GM21737 (cell line): ENCODE measurements around the gene GRK3.

Experiments used
- ATAC-seq: cut with Tn5 transposase; IDR thresholded peaks from one replicate; pipeline ENCODE4 v1.9.1; 2021; ENCODE audit warnings: mild to moderate bottlenecking, moderate library complexity; ENCODE audit not compliant: unreplicated experiment

GRK3 gene

GRCh38 chr22:25751174-25751581, 186.7 kb downstream of the GRK3 start:
- no peak for ATAC-seq

- no peak for ATAC-seq
Measured at GRCh38 chr22:25752615-25753214, 188.2 kb downstream of the GRK3 start.

- ATAC-seq: no peak
Measured at GRCh38 chr22:25753252-25753651, 188.8 kb downstream of the GRK3 start.

- no peak for ATAC-seq
Measured at GRCh38 chr22:25754527-25755202, 190.2 kb downstream of the GRK3 start.

- ATAC-seq: no peak
Measured at GRCh38 chr22:25757686-25758085, 193.2 kb downstream of the GRK3 start.

GRCh38 chr22:25758316-25758715, 193.8 kb downstream of the GRK3 start:
- no peak for ATAC-seq

- ATAC-seq: no peak
Measured at GRCh38 chr22:25759825-25760231, 195.4 kb downstream of the GRK3 start.

- no peak for ATAC-seq
Measured at GRCh38 chr22:25760294-25760693, 195.8 kb downstream of the GRK3 start.

GRCh38 chr22:25760848-25761595, 196.5 kb downstream of the GRK3 start:
- ATAC-seq: no peak

- no peak for ATAC-seq
Measured at GRCh38 chr22:25762147-25762546, 197.7 kb downstream of the GRK3 start.

- ATAC-seq: no peak
Measured at GRCh38 chr22:25763239-25763777, 198.8 kb downstream of the GRK3 start.

- no peak for ATAC-seq
Measured at GRCh38 chr22:25764270-25765015, 200.0 kb downstream of the GRK3 start.

- ATAC-seq: no peak
Measured at GRCh38 chr22:25765016-25765367, 200.5 kb downstream of the GRK3 start.

GRCh38 chr22:25765801-25766200, 201.3 kb downstream of the GRK3 start:
- ATAC-seq: no peak

GRCh38 chr22:25766418-25766817, 201.9 kb downstream of the GRK3 start:
- no peak for ATAC-seq

GRCh38 chr22:25770333-25770732, 205.9 kb downstream of the GRK3 start:
- no peak for ATAC-seq

- no peak for ATAC-seq
Measured at GRCh38 chr22:25772288-25772687, 207.8 kb downstream of the GRK3 start.

- no peak for ATAC-seq
Measured at GRCh38 chr22:25774575-25775026, 210.1 kb downstream of the GRK3 start.

GRCh38 chr22:25775531-25775930, 211.1 kb downstream of the GRK3 start:
- ATAC-seq: no peak

GRCh38 chr22:25777411-25777810, 212.9 kb downstream of the GRK3 start:
- no peak for ATAC-seq

GRCh38 chr22:25777870-25778269, 213.4 kb downstream of the GRK3 start:
- no peak for ATAC-seq
